Neutrophil (primary cell): ENCODE results near the gene TMEM132E.

ENCODE experiments used
- H3K27ac ChIP-seq: fragments of 200-600 bp; sonication (generic); 2 replicates; pipeline ENCODE4 v1.5.1; 2016; ENCODE audit warnings: mild to moderate bottlenecking, moderate library complexity
- H3K27me3 ChIP-seq: fragments of 200-600 bp; sonication (generic); 2 replicates; pipeline ENCODE4 v1.6.0; 2016; ENCODE audit warnings: mild to moderate bottlenecking
- H3K36me3 ChIP-seq: fragments of 200-600 bp; sonication (generic); 2 replicates; pipeline ENCODE4 v1.5.1; 2017
- H3K4me1 ChIP-seq, 2 experiments: fragments of 200-600 bp in 1 of 2; sonication (generic) in 1 of 2; 1 replicate in 1 of 2; 2 replicates in 1 of 2; pipeline versions ENCODE4 v1.5.1 to v1.6.1; 2013 to 2016; ENCODE audit warnings: low read depth in 1 of 2, low read length in 1 of 2, mild to moderate bottlenecking in 1 of 2, moderate library complexity in 1 of 2; ENCODE audit not compliant: control insufficient read depth in 1 of 2, insufficient read depth in 1 of 2
- H3K4me3 ChIP-seq, 2 experiments: fragments of 200-600 bp in 1 of 2; sonication (generic) in 1 of 2; 1 replicate in 1 of 2; 2 replicates in 1 of 2; pipeline ENCODE4 v1.5.1; 2013 to 2016; ENCODE audit warnings: low read depth in 1 of 2, low read length in 1 of 2, mild to moderate bottlenecking in 1 of 2, moderate library complexity in 1 of 2
- H3K9me3 ChIP-seq: fragments of 200-600 bp; sonication (generic); 2 replicates; pipeline ENCODE4 v1.5.1; 2016
- CTCF ChIP-seq: fragments of 200-600 bp; sonication (generic); IDR thresholded peaks from 2 replicates; pipeline ENCODE4 v1.5.1; 2016; ENCODE audit warnings: antibody characterized with exemption

The TMEM132E gene

DNA sequence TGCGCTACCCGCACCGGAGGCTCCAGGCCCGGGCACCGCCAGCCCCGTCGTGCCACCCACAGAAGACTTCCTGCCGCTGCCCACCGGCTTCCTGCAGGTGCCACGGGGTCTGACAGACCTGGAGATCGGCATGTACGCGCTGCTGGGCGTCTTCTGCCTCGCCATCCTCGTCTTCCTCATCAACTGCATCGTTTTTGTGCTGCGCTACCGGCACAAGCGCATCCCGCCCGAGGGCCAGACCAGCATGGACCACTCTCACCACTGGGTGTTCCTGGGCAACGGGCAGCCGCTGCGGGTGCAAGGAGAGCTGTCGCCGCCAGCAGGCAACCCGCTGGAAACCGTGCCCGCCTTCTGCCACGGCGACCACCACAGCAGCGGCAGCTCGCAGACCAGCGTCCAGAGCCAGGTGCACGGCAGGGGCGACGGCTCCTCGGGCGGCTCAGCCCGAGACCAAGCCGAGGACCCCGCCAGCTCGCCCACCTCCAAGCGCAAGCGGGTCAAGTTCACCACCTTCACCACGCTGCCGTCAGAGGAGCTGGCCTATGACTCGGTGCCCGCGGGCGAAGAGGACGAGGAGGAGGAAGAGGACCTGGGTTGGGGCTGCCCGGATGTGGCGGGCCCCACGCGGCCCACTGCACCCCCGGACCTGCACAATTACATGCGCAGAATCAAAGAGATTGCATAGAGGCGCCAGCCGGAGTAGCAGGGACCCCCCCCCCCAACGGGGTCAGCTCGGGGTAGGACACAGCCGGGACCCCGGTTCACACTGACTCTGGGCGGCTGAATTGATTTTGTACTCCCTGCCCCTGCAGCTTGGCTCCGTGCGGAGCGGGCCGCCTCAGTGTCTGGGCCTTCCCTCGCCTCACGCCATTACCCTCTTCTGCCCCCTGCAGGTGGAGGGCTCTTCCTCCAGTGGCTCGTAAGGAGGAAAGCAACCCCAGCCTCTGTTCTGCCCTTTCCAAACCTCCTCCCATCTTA lies 58.5 kb downstream of the TMEM132E start:
- TF ChIP-seq CTCF: no peak
- H3K4me3 ChIP-seq: no peak overlapping the region
- H3K9me3 ChIP-seq: no peaks in the 10 kb centered on the region
- peaks cover 95% of the 10 kb centered on the region for H3K27me3 ChIP-seq
- no peaks in the 10 kb centered on the region for H3K36me3 ChIP-seq
- no peak overlapping the region for H3K27ac ChIP-seq
- peaks cover 0 to 7% of the 10 kb centered on the region in 2 experiments for H3K4me1 ChIP-seq

DNA sequence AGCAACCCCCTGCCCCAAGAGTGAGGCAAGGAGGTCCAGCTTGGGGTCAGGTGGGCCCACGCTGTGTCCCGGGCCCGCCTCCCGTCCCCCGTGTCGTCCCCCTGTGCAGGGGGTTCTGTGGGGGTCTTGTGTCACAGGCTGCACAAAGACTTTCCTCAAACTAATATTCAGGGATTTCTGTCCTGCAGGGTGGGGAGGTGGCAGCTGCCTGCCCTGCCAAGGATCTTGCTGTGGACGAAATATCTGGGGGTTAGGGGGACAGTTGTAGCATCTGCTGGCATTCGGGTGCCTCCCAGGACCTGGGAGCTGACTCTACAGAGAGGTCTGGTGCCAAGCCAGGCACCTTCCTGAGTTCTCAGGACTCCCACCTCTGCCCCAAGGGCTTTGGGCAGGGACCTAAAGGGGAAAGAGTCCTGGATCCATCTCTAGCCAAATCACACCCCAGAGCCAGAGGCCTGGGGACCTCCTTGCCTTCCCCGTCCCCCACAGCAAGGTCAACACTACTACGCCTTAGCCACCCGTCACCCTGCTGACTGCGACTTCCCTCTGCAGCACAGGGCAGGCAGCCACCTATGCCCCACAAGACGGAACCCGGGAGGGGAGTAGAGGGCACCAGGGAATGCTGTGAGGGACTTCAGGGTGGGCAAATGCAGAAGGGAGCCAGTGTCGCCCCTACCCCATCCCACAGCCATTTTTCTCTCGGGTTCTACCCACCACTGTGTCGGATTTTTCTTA lies 59.3 kb downstream of the TMEM132E start:
- H3K27me3 ChIP-seq: peaks cover 89% of the 10 kb centered on the region
- TF ChIP-seq CTCF: no peak
- H3K9me3 ChIP-seq: no peaks in the 10 kb centered on the region
- H3K4me3 ChIP-seq: no peak overlapping the region
- no peak overlapping the region for H3K27ac ChIP-seq
- peaks cover 0 to 7% of the 10 kb centered on the region in 2 experiments for H3K4me1 ChIP-seq
- H3K36me3 ChIP-seq: no peaks in the 10 kb centered on the region

- H3K4me1 ChIP-seq: peaks cover 0 to 7% of the 10 kb centered on the region in 2 experiments
- no peak overlapping the region for H3K4me3 ChIP-seq
- no peak overlapping the region for H3K27ac ChIP-seq
- no peak for TF ChIP-seq CTCF
- no peaks in the 10 kb centered on the region for H3K36me3 ChIP-seq
- no peaks in the 10 kb centered on the region for H3K9me3 ChIP-seq
- H3K27me3 ChIP-seq: peaks cover 87% of the 10 kb centered on the region
Measured at GRCh38 chr17:34639706-34640425, 60.5 kb downstream of the TMEM132E start.

DNA sequence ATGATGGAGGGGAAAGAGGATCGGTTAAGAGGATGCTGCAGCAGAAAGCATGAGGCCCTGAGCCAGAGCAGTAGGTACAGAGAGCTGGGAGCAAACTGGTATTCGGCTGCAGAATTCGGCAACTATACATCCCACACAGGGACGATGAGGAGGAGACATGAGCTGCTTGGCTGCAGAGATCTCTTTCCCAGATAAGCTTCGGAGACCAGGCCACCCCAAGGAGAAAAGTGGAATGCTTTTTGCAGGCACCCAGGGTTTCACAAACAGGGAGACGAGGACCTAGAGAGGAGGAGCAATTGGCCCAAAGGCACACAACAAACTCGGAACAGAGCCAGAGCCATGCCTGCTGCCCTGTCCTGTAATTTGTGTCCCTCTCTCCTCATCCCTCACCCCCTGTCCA lies 62.0 kb downstream of the TMEM132E start:
- TF ChIP-seq CTCF: no peak
- Histone ChIP-seq H3K4me3 (no peak overlapping the region), H3K27me3 (peaks cover 87% of the 10 kb centered on the region), H3K4me1 (peaks cover 0 to 7% of the 10 kb centered on the region in 2 experiments), H3K27ac (no peak overlapping the region), H3K9me3 (no peaks in the 10 kb centered on the region), H3K36me3 (no peaks in the 10 kb centered on the region)

DNA sequence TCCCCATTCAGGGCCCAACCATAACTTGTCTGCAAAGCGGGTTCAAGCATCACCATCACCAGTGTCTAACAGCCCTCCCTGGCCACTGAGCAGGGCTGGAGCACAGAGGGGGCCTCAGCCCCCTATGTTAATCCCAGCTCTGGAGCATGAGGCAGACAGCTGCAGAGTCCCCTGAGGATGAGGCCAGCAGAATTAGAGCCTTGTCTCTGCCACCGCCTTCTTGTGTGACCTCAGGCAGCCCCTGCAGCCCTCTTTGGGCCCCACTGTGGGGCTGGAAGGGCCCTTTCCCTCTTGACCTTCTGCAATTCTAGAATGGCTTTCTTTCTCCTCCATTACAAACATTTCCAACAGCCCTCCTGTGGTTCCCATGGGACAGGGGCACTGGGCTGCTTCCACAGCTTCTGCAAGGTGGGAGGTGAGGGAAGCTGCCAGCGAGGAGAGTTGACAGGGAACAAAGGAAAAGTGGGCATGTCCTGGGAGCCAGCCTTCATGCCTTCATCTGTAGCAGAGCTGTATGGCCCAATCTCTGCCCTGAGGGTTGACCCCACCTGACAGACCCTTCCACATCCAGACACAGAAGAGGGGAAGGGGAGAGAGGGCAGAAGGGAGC lies 65.7 kb downstream of the TMEM132E start:
- Histone ChIP-seq H3K4me1 (no peaks in the 10 kb centered on the region), H3K27me3 (peaks cover 52% of the 10 kb centered on the region), H3K36me3 (no peaks in the 10 kb centered on the region), H3K4me3 (no peak overlapping the region), H3K9me3 (no peaks in the 10 kb centered on the region), H3K27ac (no peak overlapping the region)
- no peak for TF ChIP-seq CTCF
